Measurements from ENCODE around the gene PHF11. TPM values are rescaled to one million over a fixed set of nuclear protein-coding genes. Genes with fewer than 3 reads are reported as not detected.

Gene PHF11
- total RNA-seq, 2 donors from 2014 or later, result 16.8 to 21.0 TPM

DNA sequence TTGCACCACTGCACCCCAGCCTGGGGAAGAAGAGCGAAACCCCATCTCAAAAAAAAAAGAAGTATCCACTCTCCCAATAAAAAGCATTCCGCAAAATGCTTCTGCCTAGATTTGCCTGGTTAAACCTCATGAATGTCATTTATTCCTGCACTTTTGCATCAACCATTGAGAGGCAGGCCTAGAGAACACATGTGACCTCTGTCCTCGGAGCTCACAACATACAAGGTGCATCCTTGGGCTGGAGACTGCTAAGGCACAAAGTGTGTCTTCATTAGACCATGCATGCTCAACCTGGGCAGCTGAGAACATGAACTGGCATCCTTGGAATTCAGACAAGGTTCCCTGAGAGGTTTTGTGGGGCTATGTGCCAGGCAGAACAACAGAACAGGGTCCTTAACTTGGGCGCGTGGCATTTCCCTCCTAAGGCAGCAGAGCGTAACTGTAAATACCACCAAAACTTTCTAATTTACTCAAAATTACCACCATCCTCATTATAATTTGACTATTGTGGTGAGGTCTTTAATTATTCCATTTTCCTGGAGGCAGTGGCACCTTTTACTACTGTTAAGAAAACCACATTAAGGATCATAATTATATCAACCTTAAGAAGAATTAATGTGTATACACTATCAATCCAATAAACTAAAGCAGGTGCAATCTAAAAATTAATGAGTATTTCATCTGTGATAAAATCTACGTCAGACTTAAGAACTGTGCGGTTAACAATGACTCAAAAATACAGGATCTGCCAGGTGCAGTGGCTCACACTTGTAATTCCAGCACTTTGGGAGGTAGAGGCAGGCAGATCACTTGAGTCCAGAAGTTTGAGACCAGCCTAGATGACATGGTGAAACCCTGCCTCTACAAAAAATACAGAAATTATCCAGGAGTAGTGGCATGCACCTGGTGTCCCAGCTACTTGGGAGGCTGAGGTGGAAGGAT is 75.8 kb downstream of the PHF11 start:
- Histone ChIP-seq H3K36me3 (ENCODE audit: control insufficient read depth, insufficient read depth, low read length) (peaks cover 27% of the 10 kb centered on the region), H3K9me3 (ENCODE audit: control insufficient read depth, low read length) (peaks cover 4% of the 10 kb centered on the region), H3K27me3 (ENCODE audit: control insufficient read depth, insufficient read depth, low read length, poor library complexity, severe bottlenecking) (no peaks in the 10 kb centered on the region), H3K9ac (ENCODE audit: extremely low read depth, low read length, poor library complexity, severe bottlenecking) (no peak overlapping the region), H3K4me1 (ENCODE audit: control insufficient read depth, insufficient read depth, low read length) (peaks cover 4% of the 10 kb centered on the region), H3K27ac (ENCODE audit: low read depth, low read length) (no peak overlapping the region), H3K4me3 (ENCODE audit: low read length) (no peak overlapping the region)
- H3K36me3 Mint-ChIP-seq (ENCODE audit: low read depth), result peaks cover 34% of the 10 kb centered on the region
- H3K4me1 Mint-ChIP-seq, result peaks cover 9% of the 10 kb centered on the region
- TF ChIP-seq, protein P1, sequence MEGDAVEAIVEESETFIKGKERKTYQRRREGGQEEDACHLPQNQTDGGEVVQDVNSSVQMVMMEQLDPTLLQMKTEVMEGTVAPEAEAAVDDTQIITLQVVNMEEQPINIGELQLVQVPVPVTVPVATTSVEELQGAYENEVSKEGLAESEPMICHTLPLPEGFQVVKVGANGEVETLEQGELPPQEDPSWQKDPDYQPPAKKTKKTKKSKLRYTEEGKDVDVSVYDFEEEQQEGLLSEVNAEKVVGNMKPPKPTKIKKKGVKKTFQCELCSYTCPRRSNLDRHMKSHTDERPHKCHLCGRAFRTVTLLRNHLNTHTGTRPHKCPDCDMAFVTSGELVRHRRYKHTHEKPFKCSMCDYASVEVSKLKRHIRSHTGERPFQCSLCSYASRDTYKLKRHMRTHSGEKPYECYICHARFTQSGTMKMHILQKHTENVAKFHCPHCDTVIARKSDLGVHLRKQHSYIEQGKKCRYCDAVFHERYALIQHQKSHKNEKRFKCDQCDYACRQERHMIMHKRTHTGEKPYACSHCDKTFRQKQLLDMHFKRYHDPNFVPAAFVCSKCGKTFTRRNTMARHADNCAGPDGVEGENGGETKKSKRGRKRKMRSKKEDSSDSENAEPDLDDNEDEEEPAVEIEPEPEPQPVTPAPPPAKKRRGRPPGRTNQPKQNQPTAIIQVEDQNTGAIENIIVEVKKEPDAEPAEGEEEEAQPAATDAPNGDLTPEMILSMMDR (conservative IDR thresholded peaks at IDR 0.05), result no peak
- WGBS, 2 experiments (ENCODE audit: insufficient coverage in 1 of 2, insufficient read length in 1 of 2), result 93 to 94% methylated on average over 3 to 8 of the region's 8 CpGs
- no peak for DNase-seq
- no peak overlapping the region for H3K27ac Mint-ChIP-seq
- no peak overlapping the region for H3K4me3 Mint-ChIP-seq
- H3K27me3 Mint-ChIP-seq (ENCODE audit: insufficient read depth), result no peaks in the 10 kb centered on the region
- H3K9me3 Mint-ChIP-seq, result peaks cover 4% of the 10 kb centered on the region

Other genes starting within 250 kb of the PHF11 start
- gene CDADC1, start 248.0 kb upstream of the PHF11 start, total RNA-seq, result 10 to 100 TPM in 1 of 2 donors, 1 to 10 TPM in 1; 6.0 to 15.8 TPM
- 1 to 10 TPM; 5.3 to 8.6 TPM for gene CAB39L, start 51.9 kb upstream of the PHF11 start, total RNA-seq
- gene SETDB2, start 51.7 kb upstream of the PHF11 start, total RNA-seq, result 1 to 10 TPM; 7.8 to 9.5 TPM
- gene RCBTB1, start 89.6 kb downstream of the PHF11 start, total RNA-seq, result 10 to 100 TPM; 40.6 to 46.4 TPM
- gene ARL11, start 132.6 kb downstream of the PHF11 start, total RNA-seq, result under 1 TPM; 0.24 to 0.49 TPM
- 10 to 100 TPM; 60.2 to 85.2 TPM for gene EBPL, start 195.5 kb downstream of the PHF11 start, total RNA-seq